Measurements from ENCODE around the gene NTM. TPM values are rescaled to one million over a fixed set of nuclear protein-coding genes. Genes with fewer than 3 reads are reported as not detected.

NTM gene
- total and polyA plus RNA-seq, 2 donors (not counting 3 experiments of a cell fraction or from before 2014, with no cell fraction given) = 1.00 to 1.1 TPM

GRCh38 chr11:131465746-131466145, 95.3 kb downstream of the NTM start:
- Histone ChIP-seq H3K27ac (ENCODE audit: insufficient read depth, low read depth, low read length) (no peak overlapping the region), H3K4me2 (ENCODE audit: insufficient read depth, low read length) (no peak overlapping the region), H4K20me1 (replicated peaks; ENCODE audit: control insufficient read depth, extremely low read depth, insufficient read depth, low read length) (no peaks in the 10 kb centered on the region), H3K9me1 (replicated peaks; ENCODE audit: control insufficient read depth, extremely low read depth, insufficient read depth, low read length) (no peaks in the 10 kb centered on the region), H3K4me1 (ENCODE audit: control insufficient read depth, extremely low read depth, insufficient read depth, low read length) (no peaks in the 10 kb centered on the region), H3K27me3 (ENCODE audit: control insufficient read depth in 2 of 2, insufficient read depth in 2 of 2, low read length in 2 of 2) (no peaks in the 10 kb centered on the region), H3K79me2 (ENCODE audit: control insufficient read depth, insufficient read depth, low read length) (no peaks in the 10 kb centered on the region), H3K36me3 (ENCODE audit: control insufficient read depth in 2 of 2, extremely low read depth in 1 of 2, insufficient read depth in 2 of 2, low read length in 2 of 2) (no peaks in the 10 kb centered on the region), H3K9ac (replicated peaks; ENCODE audit: extremely low read depth, insufficient read depth, low read length) (no peak overlapping the region), H2AFZ (ENCODE audit: low read depth, low read length) (no peak overlapping the region), H3K9me3 (replicated peaks; ENCODE audit: control insufficient read depth, insufficient read depth, low read length) (no peaks in the 10 kb centered on the region), H3K4me3 (replicated peaks in 1 of 3; ENCODE audit: insufficient read depth in 1 of 3, low read depth in 1 of 3, low read length in 3 of 3) (no peak overlapping the region)
- POLR2A ChIA-PET = no interaction called here
- CTCF ChIA-PET = no interaction called here
- TF ChIP-seq MAX (IDR thresholded peaks at IDR 0.05; ENCODE audit: insufficient read depth, insufficient read length) (no peak), POLR2A (IDR thresholded peaks at IDR 0.05; ENCODE audit: low read depth, low read length) (no peak), POLR2AphosphoS5 (IDR thresholded peaks at IDR 0.05; ENCODE audit: insufficient read depth, low read depth, low read length) (no peak), CTCF (IDR thresholded peaks at IDR 0.05; ENCODE audit: extremely low read depth in 1 of 2, insufficient read depth in 1 of 2, low read depth in 1 of 2, low read length in 2 of 2) (no peak), GATA2 (IDR thresholded peaks at IDR 0.05; ENCODE audit: insufficient read depth, insufficient read length, low read depth, low read length) (no peak), FOS (IDR thresholded peaks at IDR 0.05; ENCODE audit: borderline replicate concordance, insufficient read depth, low read length) (no peak), JUN (IDR thresholded peaks at IDR 0.05; ENCODE audit: borderline replicate concordance, insufficient read depth, insufficient read length, low read depth) (no peak), EZH2 (IDR thresholded peaks at IDR 0.05; ENCODE audit: borderline replicate concordance, low read depth, low read length, severe bottlenecking) (no peak), MYC (IDR thresholded peaks at IDR 0.05; ENCODE audit: low read depth, low read length) (no peak)
- intact Hi-C loops (cut with micrococcal nuclease) (no loop called here), dilution Hi-C loops (cut with MboI; ENCODE audit: extremely low pct_ligation_motif_present, low sequenced_read_pairs) (no loop called here)
- FAIRE-seq (no peak), DNase-seq (ENCODE audit: low read depth, low spot score) (no peak)
- no TSS peak for BruUV-seq (replicated peaks)

Measured in endothelial cell of umbilical vein (primary cell).